Progenitor cell of endocrine pancreas (in vitro differentiated cells): Measurements from ENCODE around the gene REPS1. TPM values are rescaled to one million over a fixed set of nuclear protein-coding genes. Genes with fewer than 3 reads are reported as not detected.

Source experiments
- DNase-seq: peaks from one replicate; pipeline ENCODE4 v3.0.0; 2021; ENCODE audit warnings: low spot score; ENCODE audit not compliant: unreplicated experiment
- H3K27ac Mint-ChIP-seq: 2 replicates; pipeline ENCODE4 v1.8.0; 2021; ENCODE audit warnings: mild to moderate bottlenecking, moderate library complexity, mixed read lengths
- H3K27me3 Mint-ChIP-seq: 2 replicates; pipeline ENCODE4 v1.8.0; 2021; ENCODE audit warnings: mixed read lengths
- H3K36me3 Mint-ChIP-seq: 2 replicates; pipeline ENCODE4 v1.8.0; 2022; ENCODE audit warnings: mixed read lengths; ENCODE audit not compliant: insufficient read depth
- H3K4me1 Mint-ChIP-seq: 2 replicates; pipeline ENCODE4 v1.8.0; 2021; ENCODE audit warnings: low read depth, mixed read lengths
- H3K4me3 Mint-ChIP-seq: 2 replicates; pipeline ENCODE4 v1.8.0; 2021; ENCODE audit warnings: low read depth, mild to moderate bottlenecking, moderate library complexity, mixed read lengths
- H3K9me3 Mint-ChIP-seq: 2 replicates; pipeline ENCODE4 v1.8.0; 2021; ENCODE audit warnings: low read depth, mixed read lengths
- CTCF ChIP-seq: fragments of 200-600 bp; sonication (generic); IDR thresholded peaks from one replicate; pipeline ENCODE4 v1.5.0; 2021; ENCODE audit warnings: antibody characterized with exemption, mild to moderate bottlenecking; ENCODE audit not compliant: unreplicated experiment
- total RNA-seq: library from RNA; stranded (reverse); gene quantifications from 2 replicates; pipeline ENCODE4 v1.2.1, GENCODE V29; 2021

REPS1 gene
- total RNA-seq, 1 donor from 2014 or later = 60.3 TPM

GRCh38 chr6:138981416-138981815 is 6.6 kb downstream of the REPS1 start:
- H3K4me3 Mint-ChIP-seq = no peak overlapping the region
- H3K36me3 Mint-ChIP-seq = peaks cover 2% of the 10 kb centered on the region
- no peak for TF ChIP-seq CTCF
- H3K27ac Mint-ChIP-seq = no peak overlapping the region
- H3K27me3 Mint-ChIP-seq = no peaks in the 10 kb centered on the region
- DNase-seq = no peak
- peaks cover 16% of the 10 kb centered on the region for H3K4me1 Mint-ChIP-seq
- no peaks in the 10 kb centered on the region for H3K9me3 Mint-ChIP-seq

GRCh38 chr6:138979813-138980668 is 8.0 kb downstream of the REPS1 start:
- peaks cover 9% of the 10 kb centered on the region for H3K4me1 Mint-ChIP-seq
- no peak overlapping the region for H3K4me3 Mint-ChIP-seq
- peaks cover 2% of the 10 kb centered on the region for H3K36me3 Mint-ChIP-seq
- DNase-seq = no peak
- peak overlapping the region; percentile 21 for H3K27ac Mint-ChIP-seq
- TF ChIP-seq CTCF = no peak
- no peaks in the 10 kb centered on the region for H3K9me3 Mint-ChIP-seq
- no peaks in the 10 kb centered on the region for H3K27me3 Mint-ChIP-seq

GRCh38 chr6:138979365-138979764 is 8.7 kb downstream of the REPS1 start:
- peaks cover 2% of the 10 kb centered on the region for H3K36me3 Mint-ChIP-seq
- no peaks in the 10 kb centered on the region for H3K9me3 Mint-ChIP-seq
- no peak for DNase-seq
- no peak overlapping the region for H3K27ac Mint-ChIP-seq
- no peak overlapping the region for H3K4me3 Mint-ChIP-seq
- no peaks in the 10 kb centered on the region for H3K27me3 Mint-ChIP-seq
- no peak for TF ChIP-seq CTCF
- peaks cover 11% of the 10 kb centered on the region for H3K4me1 Mint-ChIP-seq

- no peak overlapping the region for H3K27ac Mint-ChIP-seq
- peaks cover 14% of the 10 kb centered on the region for H3K4me1 Mint-ChIP-seq
Measured at GRCh38 chr6:138978229-138978628, 9.8 kb downstream of the REPS1 start.

GRCh38 chr6:138977646-138978167 is 10.3 kb downstream of the REPS1 start:
- Mint-ChIP-seq H3K27me3 (no peaks in the 10 kb centered on the region), H3K4me3 (no peak overlapping the region), H3K36me3 (peaks cover 2% of the 10 kb centered on the region), H3K27ac (no peak overlapping the region), H3K4me1 (peaks cover 18% of the 10 kb centered on the region), H3K9me3 (no peaks in the 10 kb centered on the region)
- TF ChIP-seq CTCF = no peak
- DNase-seq = no peak

More at GRCh38 chr6:138978229-138978628, 9.8 kb downstream of the REPS1 start:
- TF ChIP-seq CTCF = no peak
- H3K27me3 Mint-ChIP-seq = no peaks in the 10 kb centered on the region
- no peak overlapping the region for H3K4me3 Mint-ChIP-seq
- H3K9me3 Mint-ChIP-seq = no peaks in the 10 kb centered on the region
- DNase-seq = no peak
- peaks cover 2% of the 10 kb centered on the region for H3K36me3 Mint-ChIP-seq
